Right renal pelvis (tissue), 4 donors: ENCODE data around the gene LTBP2. TPM values are rescaled to one million over a fixed set of nuclear protein-coding genes. Genes with fewer than 3 reads are reported as not detected.
A peak's percentile ranks its signal among the peaks of the same experiment; 100 is the strongest.

ENCODE experiments used
- DNase-seq, 4 donors: peaks; one replicate each; pipeline ENCODE4 v3.0.0-alpha.2; 2013; ENCODE audit warnings: low read depth in 4 of 4, low spot score in 3 of 4, missing footprints in 1 of 4
- polyA plus RNA-seq, 4 donors: library from polyadenylated mRNA; unstranded; fragments of 120-200 nt; gene quantifications; one replicate each; pipeline ENCODE4 v1.2.1, GENCODE V29; 2013; ENCODE audit not compliant: insufficient read length in 4 of 4

LTBP2 gene
- polyA plus RNA-seq, 4 donors, result 3.3 to 7.4 (median 4.3) TPM

DNA sequence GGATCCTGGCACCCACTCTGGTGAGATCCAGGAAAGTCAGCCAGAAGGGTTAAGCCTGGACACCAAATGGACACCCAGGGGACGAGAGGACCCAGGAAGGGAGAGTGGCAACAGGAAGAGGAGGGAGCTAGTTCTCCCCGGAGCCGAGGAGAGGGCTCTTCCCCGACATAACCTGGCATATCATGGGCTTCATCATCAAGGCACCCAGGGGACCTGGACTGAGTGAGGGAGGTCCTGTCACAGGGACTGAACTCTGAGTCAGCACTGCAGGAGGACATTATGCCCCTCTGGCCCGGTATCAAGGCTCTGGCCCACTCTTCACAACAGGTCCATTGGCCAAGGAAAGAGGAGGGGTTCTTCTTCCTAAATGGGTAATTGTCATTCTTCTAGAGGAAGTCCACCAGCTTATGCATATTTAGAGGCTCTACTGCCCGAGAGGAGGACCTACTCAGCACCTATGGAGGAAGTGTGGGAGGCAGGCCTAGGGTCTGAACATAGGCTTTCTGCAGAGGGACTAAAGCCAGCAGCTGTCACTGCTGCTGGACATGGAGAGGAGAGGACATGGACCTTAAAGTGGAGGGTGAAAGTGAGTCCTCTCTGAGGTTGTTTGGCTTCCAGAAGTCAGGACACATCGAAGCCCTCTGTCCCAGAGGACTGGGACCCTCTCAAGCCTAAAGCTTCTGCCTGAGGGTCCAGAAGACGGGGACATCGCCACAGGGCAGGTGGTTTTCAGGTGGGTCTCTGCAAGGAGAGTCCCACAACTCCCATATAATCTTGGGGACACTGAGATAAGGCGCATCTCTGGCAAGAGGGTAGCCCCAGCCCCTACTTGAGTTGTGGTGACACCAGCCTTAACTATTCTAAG is 99.8 kb downstream of the LTBP2 start:
- DNase-seq, result no peak

DNA sequence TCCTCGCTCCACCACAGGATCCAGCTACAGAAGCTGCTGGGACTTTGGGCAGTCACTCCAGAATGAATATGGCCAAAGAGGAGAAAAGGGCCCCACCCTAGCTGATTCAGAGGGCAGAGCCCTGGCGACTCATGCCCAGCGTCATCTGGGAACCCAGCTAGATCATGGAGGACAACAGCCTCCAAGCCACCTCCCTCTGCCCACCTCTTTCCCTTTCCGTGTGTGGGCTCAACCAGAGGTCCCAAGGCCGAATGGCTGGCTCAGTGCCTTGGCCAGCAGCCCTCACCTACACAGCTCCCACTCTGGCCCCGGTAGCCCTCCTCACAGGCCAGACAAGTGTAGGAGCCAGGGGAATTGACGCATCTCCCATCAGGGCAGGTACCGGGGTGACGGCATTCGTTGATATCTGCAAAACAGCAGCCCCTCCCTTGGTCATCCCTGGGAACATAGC is 101.1 kb downstream of the LTBP2 start:
- no peak for DNase-seq

DNA sequence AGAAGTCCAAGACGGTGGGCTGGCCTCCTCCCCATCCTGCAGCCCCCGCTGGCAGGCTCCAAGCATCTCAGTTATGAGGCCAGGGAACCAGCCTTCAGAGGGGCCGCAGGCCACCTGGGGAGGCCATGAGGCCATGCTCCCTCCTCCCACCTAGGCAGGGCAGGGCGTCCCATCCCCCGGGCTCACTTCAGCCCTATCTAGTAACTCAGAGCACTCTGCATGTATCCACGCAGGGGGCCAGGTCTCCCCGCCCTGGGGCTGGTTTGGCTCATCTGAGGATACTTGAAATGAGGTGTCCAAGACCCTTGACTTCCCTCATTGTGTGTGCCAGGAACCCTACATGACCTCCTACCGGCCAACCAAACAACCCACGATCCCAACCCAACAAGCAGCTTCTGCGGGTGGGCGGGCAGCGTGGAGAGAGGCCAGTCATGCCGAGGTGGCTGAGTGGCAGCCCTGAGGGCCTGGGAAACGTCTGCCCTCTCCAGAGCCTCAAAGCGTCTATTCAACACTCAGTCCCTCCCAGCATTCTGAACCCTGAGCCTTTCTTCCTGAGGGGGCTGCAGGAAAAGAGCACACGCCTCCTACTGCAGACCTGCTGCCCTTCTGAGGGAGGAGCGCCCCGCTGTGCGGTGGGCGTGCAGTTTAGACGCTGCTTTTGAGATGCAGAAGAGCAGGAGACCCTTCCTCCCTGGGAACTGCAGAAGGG is 101.7 kb downstream of the LTBP2 start:
- DNase-seq, result no peak

DNA sequence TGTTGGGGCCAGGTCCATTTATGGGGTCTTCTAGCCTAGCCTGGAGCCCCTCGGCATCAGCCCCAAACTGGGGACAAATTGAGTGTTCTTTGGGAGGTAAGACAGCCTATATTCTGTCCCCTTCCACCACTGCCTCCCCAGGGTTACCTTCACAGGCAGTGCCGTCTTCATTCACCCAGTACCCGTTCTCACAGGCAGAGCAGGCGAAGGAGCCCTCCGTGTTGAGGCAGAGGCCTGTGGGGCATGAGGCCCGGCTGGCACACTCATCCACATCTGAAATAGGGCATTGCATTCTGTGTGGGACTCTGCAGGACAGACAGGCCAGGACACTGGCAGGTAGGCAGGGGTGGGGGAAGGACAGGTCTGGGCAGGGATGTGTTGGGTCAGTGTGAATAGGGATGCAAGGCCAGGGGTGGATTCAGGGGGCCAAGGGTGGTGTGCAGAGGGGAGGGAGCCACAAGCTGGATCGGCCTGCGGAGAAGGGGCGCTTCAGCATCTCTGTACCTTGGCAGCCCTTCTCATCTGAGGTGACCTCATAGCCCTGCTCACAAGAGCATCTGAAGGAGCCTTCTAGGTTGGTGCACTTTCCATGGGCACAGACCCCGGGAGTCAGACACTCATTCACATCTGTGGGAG is 102.3 kb downstream of the LTBP2 start:
- DNase-seq, result no peak

DNA sequence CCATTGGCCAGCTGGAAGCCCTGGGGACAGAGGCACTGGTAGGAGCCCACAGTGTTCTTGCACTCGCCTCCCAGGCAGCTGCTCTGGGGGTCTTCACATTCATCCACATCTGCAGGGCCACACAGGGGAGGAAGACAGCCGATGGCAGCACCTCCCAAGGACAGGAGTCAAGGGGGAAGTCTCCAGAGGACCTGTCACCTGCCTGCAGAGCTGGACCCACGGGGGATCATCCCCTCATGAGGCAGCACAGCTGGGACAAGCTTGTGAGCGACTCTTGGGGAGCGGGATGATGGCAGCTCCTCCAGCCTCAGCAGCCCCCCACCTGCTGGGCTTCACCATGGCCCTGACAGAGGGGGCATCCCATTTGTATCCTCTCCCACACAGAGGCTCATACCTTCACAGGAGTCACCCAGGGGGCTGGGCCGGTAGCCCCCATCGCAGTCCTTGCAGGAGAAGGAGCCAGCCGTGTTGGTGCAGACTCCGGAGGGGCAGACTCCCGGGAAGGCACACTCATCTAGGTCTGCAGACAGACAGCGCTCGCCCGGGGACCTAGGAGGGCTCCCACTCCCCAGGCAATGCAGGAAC is 103.1 kb downstream of the LTBP2 start:
- DNase-seq, result no peak

DNA sequence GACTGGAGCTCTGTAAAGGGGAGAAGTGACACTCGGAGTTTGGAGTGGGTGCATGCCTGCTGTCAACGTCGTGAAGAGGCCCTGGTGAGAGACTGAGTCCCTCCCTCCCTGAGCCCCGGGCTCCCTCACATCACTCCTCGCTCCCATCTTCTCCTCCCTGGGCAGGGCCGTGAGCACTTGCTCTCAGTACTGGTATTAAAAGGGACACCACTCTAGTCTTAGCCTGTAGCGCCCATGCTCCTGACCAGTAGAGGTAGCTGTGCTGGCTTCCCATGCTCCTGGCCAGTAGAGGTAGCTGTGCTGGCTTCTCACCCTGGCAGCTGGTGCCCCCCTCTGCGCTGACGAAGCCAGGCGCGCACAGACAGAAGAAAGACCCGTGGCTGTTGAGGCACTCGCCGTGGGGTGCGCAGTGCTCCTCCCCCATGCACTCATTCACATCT is 103.7 kb downstream of the LTBP2 start:
- DNase-seq, result no peak

DNA sequence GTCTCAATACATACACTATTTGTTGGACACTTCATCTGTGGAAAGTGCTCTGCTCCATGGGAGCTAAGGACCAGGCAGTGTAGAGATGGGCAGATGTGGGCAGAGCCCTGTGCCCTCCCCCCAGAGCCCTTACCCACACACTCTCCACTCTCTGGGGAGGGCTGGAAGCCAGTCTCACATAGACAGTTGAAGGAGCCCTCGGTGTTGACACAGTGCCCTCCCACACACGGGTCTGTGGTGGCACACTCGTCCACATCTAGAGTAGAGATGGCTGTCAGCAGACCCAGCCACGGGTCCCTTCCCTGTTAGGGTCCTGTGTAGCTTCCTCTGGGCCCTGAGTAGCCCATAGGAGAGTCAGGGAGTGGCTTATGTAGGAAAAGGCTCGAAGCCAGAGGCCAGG is 104.2 kb downstream of the LTBP2 start:
- DNase-seq, result no peak

DNA sequence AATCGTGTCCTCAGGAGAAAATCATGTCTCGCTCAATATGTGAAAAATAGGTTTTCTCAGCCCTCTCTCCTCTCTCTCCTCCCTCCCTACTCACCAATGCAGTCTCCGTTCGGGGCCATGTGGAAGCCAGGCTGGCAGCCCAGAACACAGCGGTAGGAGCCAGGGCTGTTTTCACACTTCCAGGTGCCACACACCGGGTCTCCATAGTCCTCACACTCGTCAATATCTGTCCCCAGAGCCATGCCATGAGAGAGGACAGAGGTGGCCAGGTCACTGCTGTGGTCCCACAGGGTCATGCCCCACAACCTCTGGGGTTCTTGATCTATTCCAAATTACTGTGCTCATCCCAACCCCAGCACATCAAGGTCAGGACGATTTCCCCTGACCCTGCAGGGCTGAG is 105.0 kb downstream of the LTBP2 start:
- DNase-seq, result no peak

DNA sequence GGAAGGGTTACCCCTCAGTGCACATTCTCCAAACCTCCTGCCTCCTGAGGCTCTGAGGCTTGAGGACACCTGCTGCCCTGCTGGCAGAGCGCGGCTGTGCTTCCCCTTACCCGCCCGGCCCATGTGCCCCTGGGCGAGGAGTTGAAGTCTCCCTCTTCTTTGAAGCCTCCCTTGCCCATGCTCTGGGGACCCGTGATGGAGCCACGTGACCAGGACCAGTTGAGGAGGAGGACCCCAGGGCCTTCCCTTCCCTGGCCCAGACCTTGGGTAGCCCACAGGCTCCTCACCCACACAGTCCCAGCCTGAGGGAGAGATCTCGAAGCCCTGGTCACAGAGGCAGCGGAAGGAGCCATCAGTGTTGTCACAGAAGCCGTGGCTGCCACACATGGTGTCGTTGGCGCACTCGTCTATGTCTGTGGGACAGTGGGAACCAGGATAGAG is 105.6 kb downstream of the LTBP2 start:
- DNase-seq, result no peak

DNA sequence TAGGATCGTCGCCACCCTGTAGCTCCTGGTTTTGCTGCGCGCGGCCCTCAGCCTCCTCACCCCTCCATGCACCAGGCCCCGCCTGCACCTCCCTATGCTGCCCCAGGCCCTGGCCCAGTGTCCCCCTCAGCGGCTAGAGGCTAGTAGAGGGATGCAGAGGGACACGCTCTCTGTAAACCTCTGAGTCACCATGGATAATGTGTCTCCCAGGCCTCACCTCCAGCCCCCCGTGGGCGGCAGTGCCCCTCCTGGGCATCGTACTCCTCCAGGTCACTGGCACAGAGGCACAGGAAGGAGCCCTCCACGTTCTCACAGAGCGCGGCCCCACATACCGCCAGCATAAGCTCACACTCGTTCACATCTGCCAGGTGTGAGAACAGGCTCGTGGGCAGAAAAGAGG is 106.2 kb downstream of the LTBP2 start:
- no peak for DNase-seq

DNA sequence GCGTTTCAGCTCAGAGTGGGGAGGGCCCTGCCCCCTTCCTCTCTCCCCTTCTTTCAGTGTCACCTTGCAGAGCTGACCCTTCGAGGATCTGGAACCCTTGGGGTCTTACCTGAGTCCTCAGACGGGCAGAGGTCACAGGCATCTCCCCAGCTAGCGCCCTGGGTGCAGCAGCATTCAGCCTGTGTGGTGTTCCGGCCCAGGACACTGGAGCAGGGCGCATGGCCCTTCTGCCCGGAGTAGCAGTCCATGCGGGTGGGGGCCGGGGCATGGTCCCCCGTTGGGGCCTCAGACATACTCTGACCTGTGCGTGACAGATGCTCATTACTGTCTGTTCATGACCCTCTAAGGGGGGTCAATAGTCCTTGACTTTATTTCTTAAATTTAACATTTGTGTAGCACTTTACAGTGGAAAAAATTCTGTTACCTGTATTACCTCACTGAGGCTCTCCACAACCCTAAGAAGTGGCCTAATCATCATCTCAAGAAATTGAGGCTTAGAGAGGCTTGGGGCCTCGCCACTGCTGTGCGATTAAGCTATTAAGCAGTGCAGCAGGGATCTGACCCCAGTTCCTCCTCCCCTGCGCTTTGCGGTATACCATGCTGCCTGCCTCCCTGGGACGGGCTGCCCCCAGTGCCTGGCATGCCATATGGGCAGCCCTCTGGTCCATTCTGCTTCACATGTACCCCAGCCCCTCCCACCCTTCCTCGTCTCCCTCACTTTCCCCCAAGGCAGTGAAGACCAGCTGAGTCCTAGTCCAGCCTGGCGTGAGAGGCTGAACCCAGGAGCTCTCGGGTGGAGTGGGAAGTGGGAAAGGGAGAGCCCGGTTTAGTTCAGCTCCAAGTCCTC is 106.9 kb downstream of the LTBP2 start:
- no peak for DNase-seq

DNA sequence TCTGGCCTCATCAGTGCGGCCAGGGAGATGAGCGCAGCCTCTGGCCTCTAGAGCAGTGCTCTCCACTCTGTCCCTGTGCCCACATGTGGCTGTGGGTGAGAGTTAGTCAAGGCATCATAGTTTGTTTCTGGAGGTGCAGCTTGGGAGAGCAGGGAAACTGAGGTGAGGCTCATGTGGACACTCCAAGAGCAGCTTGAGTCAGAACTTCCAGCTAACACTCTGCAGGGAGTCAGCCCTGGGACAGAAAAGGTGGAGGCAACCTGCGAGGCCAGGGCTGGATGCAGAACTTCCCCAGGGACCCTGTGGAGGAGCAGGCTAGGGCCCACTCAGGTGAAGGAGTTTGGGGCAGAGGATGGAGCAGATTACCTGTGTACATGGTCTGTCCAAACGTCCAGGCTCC is 107.6 kb downstream of the LTBP2 start:
- DNase-seq, result no peak

DNA sequence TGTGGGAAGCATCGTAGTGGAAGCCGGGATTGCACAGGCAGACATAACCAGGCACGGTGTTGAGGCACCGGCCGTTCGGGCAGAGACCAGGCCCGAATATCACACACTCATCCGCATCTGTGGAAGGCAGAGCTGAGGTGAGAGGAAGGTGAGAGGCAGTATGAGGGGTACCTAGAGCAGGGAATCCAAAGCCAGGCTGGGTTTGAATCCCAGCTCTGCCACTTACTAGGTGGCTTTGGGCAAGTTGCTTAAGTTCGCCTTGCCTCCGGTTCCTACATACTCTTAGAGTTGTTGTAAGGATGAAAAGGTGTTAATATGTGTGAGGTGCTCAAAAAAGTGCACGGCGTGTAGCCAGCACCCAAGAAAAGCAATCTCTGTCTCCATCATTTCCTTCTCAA is 108.1 kb downstream of the LTBP2 start:
- DNase-seq, result no peak

DNA sequence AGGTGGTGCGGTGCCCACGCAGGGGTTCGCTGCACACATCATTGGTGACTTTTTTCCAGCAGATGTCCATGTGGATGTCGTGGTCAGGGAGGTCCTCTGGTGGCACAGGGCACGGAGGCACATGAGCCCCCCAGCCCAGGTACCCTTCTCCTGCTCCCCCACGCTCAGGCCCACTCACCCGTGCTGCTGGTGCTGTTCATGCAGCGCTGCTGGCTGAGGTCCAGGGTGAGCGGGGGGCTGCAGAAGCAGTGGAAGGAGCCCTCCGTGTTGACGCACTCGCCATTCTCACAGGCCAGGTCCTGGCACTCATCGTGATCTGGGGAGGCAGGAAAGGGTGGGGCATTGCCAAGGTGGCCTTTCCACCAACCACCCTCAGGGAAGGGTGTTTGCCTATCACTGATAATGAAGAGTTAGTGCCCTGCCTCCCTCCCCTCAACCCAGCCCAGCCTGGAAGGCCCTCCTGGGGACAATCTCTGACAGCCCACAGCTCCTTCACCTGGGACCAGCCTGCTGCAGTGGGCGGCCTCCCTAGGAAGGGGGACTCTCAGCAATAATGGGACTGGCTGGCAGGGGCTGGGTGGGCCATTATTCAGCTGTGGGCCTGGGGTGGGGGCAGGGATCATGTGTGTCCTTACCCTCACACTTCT is 108.6 kb downstream of the LTBP2 start:
- no peak for DNase-seq

DNA sequence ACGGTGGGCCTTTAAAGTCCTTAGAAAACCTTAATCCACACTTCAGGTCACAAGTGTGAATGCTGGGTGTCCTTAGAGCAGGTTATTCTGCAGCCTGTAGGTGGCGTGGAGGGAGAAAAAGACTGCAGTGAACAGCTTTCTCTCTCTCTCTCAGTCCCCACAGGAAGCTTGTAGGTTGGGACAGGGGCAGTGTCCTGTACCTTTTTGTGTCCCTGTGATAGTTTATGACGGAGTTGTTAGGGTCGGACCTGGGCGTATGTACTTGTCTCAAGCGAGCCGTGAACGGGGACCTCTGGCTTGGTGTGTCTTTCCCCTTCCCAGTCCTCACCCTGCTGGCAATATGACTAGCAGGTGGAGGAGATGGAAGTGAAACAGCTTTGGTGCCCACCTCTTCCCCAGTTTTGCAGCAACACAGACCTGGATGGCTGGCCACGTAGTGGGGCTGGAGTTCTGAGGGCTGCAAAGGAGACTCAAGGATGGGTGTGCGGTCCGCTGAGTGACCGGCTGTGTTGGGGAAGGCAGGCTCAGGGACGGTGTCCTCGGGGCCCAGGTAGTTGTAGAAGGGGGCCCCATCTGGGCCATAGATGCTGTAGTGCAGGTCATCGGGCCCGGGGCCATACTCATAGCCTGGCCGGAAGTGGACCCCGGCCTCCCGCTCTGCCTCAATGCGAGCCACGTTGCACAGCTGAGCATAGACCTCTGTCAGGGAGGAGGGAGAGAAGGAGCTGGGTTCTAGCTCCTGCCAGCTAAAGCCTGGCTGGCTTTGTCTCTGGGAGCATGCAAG is 109.6 kb downstream of the LTBP2 start:
- peak in 1 of 4 donors; percentile 34 for DNase-seq

DNA sequence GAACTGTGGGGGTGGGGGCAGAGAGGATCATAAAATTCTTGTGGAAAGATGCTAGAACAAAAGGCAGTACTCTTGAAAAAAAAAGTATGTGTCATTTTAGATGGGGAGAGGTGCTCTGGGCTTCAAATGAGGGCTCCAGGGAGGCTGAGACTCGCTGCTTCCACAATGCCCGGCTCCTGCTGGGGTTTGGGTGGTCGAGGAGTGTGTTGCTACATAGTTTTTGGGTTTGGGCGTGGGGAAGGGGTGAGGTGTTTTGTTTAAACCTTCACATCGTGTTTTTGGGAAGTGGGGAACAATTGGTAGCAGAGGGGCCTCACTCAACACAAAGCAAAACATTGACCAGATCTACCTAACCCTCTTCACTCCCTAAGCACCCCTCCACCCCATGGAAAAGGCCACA is 110.3 kb downstream of the LTBP2 start:
- no peak for DNase-seq

DNA sequence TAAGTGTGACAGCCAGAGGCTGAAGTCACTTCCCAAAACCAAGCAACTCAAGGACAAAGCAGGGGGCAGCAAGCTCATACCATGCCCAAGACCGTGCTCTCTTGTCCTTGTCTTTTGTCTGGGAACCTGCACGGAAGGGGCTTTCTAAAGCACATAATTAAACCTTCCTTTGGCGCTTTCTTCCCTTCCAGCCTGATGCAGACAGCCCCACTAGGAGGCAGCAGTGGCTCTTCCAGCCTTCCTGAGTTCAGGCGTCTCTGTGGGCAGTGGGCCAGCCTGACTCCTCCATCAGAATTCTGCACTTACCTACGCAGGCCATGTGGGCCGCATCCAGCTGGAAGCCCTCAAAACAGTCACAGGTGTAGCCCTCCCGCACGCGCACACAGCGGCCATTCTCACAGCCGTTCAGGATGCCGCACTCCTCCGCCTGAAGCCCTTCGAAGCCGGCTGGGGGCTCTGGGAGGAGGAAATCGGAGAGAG is 110.9 kb downstream of the LTBP2 start:
- peak; percentile 72 to 83 (median 78) for DNase-seq

DNA sequence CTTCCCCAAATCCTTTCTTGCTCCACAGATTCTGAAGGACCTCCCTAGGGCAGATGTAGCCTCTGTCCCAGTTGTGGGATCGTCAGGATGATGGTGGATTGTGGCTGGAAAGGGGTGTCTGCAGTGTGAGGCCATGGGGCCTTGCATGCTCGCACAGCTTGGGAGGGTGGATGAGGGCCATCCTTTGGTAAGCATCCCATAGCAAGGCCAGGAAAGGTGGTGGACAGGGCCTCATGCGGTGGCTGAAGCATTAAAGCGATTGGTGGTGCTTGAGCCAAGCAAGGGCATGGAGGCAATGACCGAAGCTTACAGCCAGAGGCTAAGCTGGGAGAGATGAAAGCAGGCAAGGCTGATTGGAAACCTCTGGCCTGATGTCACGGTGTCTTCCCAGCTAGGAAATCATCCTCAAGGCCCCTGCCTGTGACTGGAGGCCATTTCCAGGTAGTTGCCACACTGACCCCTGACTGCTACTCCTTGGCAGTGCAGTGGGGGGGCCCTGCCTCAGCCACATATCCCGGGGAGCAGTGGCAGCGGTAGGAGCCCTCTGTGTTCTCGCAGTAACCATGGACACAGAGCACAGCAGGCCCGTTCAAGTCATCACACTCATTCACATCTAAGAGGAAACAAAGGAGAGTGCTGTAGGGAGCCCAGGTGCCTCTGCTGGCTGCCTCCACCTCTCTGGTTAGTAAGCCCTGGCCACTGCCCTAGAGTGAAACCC is 111.5 kb downstream of the LTBP2 start:
- no peak for DNase-seq
